Esophagus muscularis mucosa (tissue), 3 donors: ENCODE results near the gene KIAA0513.

Source experiments
- POLR2A ChIP-seq: fragments of 450-650 bp; IDR thresholded peaks from one replicate; pipeline ENCODE4 v1.6.1; 2017; ENCODE audit warnings: antibody characterized with exemption, moderate library complexity, mild to moderate bottlenecking, low read depth
- TF ChIP-seq, protein P1 (sequence below), 3 experiments: fragments of 200-600 bp in 2 of 3; fragments of 450-650 bp in 1 of 3; sonication (generic) in 2 of 3; IDR thresholded peaks; one replicate each; pipeline ENCODE4 v1.5.1; 2017 to 2019; ENCODE audit warnings: antibody characterized with exemption in 3 of 3, mild to moderate bottlenecking in 2 of 3, moderate library complexity in 1 of 3

DNA sequence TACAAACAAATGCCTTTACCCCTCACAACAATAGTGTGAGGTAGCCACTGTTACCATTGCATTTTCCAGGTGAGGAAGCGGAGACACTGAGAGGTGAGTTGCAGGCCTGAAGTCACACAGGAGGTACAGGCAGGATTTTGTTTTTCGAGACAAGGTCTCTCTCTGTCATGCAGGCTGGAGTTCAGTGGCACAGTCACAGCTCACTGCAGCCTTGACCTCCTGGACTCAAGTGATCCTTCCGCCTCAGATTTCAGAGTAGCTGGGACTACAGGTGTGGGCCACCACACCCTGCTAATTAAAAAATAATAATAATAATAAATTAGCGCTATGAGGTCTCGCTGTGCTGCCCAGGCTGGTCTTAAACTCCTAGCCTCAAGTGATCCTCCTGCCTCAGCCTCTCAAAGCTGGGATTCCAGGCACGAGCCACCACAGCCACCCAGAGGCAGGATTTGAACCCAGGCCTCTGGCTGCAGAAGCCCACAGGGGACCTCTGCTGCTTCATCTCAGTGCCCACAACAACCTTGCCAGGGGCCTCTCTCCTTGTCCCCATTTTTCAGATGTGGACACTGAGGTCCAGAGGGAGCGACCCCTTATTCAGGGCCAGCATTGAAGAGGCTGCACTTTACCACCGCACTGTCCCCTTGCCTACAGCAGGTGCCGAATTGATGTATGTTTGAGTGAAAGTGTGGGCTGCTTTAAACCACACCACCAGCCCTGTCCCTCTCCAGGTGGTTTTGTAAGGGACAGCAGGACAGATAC, 100.7 kb downstream of the KIAA0513 start:
- TF ChIP-seq, protein P1, sequence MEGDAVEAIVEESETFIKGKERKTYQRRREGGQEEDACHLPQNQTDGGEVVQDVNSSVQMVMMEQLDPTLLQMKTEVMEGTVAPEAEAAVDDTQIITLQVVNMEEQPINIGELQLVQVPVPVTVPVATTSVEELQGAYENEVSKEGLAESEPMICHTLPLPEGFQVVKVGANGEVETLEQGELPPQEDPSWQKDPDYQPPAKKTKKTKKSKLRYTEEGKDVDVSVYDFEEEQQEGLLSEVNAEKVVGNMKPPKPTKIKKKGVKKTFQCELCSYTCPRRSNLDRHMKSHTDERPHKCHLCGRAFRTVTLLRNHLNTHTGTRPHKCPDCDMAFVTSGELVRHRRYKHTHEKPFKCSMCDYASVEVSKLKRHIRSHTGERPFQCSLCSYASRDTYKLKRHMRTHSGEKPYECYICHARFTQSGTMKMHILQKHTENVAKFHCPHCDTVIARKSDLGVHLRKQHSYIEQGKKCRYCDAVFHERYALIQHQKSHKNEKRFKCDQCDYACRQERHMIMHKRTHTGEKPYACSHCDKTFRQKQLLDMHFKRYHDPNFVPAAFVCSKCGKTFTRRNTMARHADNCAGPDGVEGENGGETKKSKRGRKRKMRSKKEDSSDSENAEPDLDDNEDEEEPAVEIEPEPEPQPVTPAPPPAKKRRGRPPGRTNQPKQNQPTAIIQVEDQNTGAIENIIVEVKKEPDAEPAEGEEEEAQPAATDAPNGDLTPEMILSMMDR (IDR thresholded peaks at IDR 0.05): no peak
- no peak for TF ChIP-seq POLR2A
